ENCODE results near the gene LRRC45.

The LRRC45 gene

GRCh38 chr17:82056729-82057621 lies 33.9 kb downstream of the LRRC45 start:
- Histone ChIP-seq H3K9ac (ENCODE audit: low read length) (no peak overlapping the region), H3K27ac (ENCODE audit: low read length) (no peak overlapping the region), H3K27me3 (ENCODE audit: low read depth, low read length) (no peaks in the 10 kb centered on the region), H4K20me1 (ENCODE audit: insufficient read depth, low read length) (peaks cover 7% of the 10 kb centered on the region; the same call in 1 of the 2 replicates), H2AFZ (ENCODE audit: low read depth, low read length) (no peak overlapping the region), H3K9me3 (ENCODE audit: insufficient read depth, low read length) (no peaks in the 10 kb centered on the region), H3K4me3 (ENCODE audit: low read length) (no peak overlapping the region), H3K4me2 (ENCODE audit: low read length) (no peak overlapping the region), H3K36me3 (replicated peaks; ENCODE audit: low read depth, low read length) (peaks cover 29% of the 10 kb centered on the region), H3K79me2 (ENCODE audit: low read length) (peaks cover 15% of the 10 kb centered on the region), H3K4me1 (ENCODE audit: low read length) (peaks cover 8% of the 10 kb centered on the region)
- no peak for TF ChIP-seq CTCF (IDR thresholded peaks at IDR 0.05; ENCODE audit: low read depth, low read length)
- TF ChIP-seq EZH2phosphoT487 (IDR thresholded peaks at IDR 0.05; ENCODE audit: low read depth): no peak

GRCh38 chr17:82058230-82058854 lies 35.2 kb downstream of the LRRC45 start:
- Histone ChIP-seq H3K27me3 (ENCODE audit: low read depth, low read length) (no peaks in the 10 kb centered on the region), H3K27ac (ENCODE audit: low read length) (no peak overlapping the region), H3K9me3 (ENCODE audit: insufficient read depth, low read length) (no peaks in the 10 kb centered on the region), H3K9ac (ENCODE audit: low read length) (no peak overlapping the region), H3K4me1 (ENCODE audit: low read length) (no peaks in the 10 kb centered on the region), H3K36me3 (replicated peaks; ENCODE audit: low read depth, low read length) (peaks cover 31% of the 10 kb centered on the region), H3K4me2 (ENCODE audit: low read length) (no peak overlapping the region), H3K4me3 (ENCODE audit: low read length) (no peak overlapping the region), H4K20me1 (ENCODE audit: insufficient read depth, low read length) (no peaks in the 10 kb centered on the region), H3K79me2 (ENCODE audit: low read length) (peaks cover 2% of the 10 kb centered on the region; the same call in 1 of the 2 replicates), H2AFZ (ENCODE audit: low read depth, low read length) (no peak overlapping the region)
- TF ChIP-seq EZH2phosphoT487 (IDR thresholded peaks at IDR 0.05; ENCODE audit: low read depth): no peak
- TF ChIP-seq CTCF (IDR thresholded peaks at IDR 0.05; ENCODE audit: low read depth, low read length): no peak

GRCh38 chr17:82058855-82059249 lies 35.7 kb downstream of the LRRC45 start:
- no peak overlapping the region for H3K9ac ChIP-seq (ENCODE audit: low read length)
- H3K36me3 ChIP-seq (replicated peaks; ENCODE audit: low read depth, low read length): peaks cover 36% of the 10 kb centered on the region
- no peak overlapping the region for H3K27ac ChIP-seq (ENCODE audit: low read length)

More at GRCh38 chr17:82058855-82059249, 35.7 kb downstream of the LRRC45 start:
- H3K79me2 ChIP-seq (ENCODE audit: low read length): peaks cover 6% of the 10 kb centered on the region
- H4K20me1 ChIP-seq (ENCODE audit: insufficient read depth, low read length): no peaks in the 10 kb centered on the region
- H3K27me3 ChIP-seq (ENCODE audit: low read depth, low read length): no peaks in the 10 kb centered on the region
- no peak for TF ChIP-seq CTCF (IDR thresholded peaks at IDR 0.05; ENCODE audit: low read depth, low read length)
- no peak for TF ChIP-seq EZH2phosphoT487 (IDR thresholded peaks at IDR 0.05; ENCODE audit: low read depth)
- H3K4me2 ChIP-seq (ENCODE audit: low read length): no peak overlapping the region
- no peak overlapping the region for H2AFZ ChIP-seq (ENCODE audit: low read depth, low read length)
- H3K4me3 ChIP-seq (ENCODE audit: low read length): no peak overlapping the region
- peaks cover 1% of the 10 kb centered on the region for H3K4me1 ChIP-seq (ENCODE audit: low read length)
- H3K9me3 ChIP-seq (ENCODE audit: insufficient read depth, low read length): no peaks in the 10 kb centered on the region
